Chondrocyte (in vitro differentiated cells): ENCODE data around the gene NACC2. TPM values are rescaled to one million over a fixed set of nuclear protein-coding genes. Genes with fewer than 3 reads are reported as not detected.

Source experiments
- DNase-seq: peaks from one replicate; pipeline ENCODE4 v3.0.0; 2021; ENCODE audit warnings: mixed read lengths, low spot score
- H3K27ac Mint-ChIP-seq: one replicate; pipeline ENCODE4 v1.8.0; 2021; ENCODE audit warnings: mild to moderate bottlenecking, moderate library complexity, mixed read lengths; ENCODE audit not compliant: unreplicated experiment
- H3K27me3 Mint-ChIP-seq: 2 replicates; pipeline ENCODE4 v1.8.0; 2021; ENCODE audit warnings: low read depth, mixed read lengths
- H3K36me3 Mint-ChIP-seq: 2 replicates; pipeline ENCODE4 v1.8.0; 2021; ENCODE audit warnings: low read depth, mixed read lengths
- H3K4me1 Mint-ChIP-seq: 2 replicates; pipeline ENCODE4 v1.8.0; 2021; ENCODE audit warnings: low read depth, mild to moderate bottlenecking, mixed read lengths
- H3K4me3 Mint-ChIP-seq: one replicate; pipeline ENCODE4 v1.8.0; 2021; ENCODE audit warnings: mild to moderate bottlenecking, moderate library complexity, mixed read lengths; ENCODE audit not compliant: unreplicated experiment
- H3K9me3 Mint-ChIP-seq: 2 replicates; pipeline ENCODE4 v1.8.0; 2021; ENCODE audit warnings: low read depth, mixed read lengths
- total RNA-seq: library from RNA; stranded (reverse); gene quantifications from 3 replicates; pipeline ENCODE4 v1.2.1, GENCODE V29; 2021
- TF ChIP-seq, protein P1 (sequence below): fragments of 200-600 bp; sonication (generic); IDR thresholded peaks from 2 replicates; pipeline ENCODE4 v1.5.0; 2021; ENCODE audit warnings: antibody characterized with exemption, mild to moderate bottlenecking, moderate library complexity

Gene NACC2
- total RNA-seq, 1 donor from 2014 or later = 51.0 TPM

DNA sequence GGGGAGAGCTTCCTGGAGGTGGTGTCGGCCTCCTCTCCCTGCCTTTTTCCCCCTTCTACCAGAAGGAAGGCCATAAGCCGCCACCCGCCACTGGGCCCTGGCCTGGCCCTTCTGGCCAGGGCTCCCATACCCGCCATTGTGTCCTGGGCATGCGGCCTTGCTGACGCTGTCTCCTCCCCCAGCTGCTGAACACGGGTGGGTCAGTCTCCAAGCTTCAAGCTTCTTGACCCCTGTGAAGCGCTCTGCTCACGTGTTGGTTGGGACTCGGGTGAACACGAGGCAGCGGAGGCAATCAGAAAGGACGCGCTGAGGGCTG, 109.7 kb downstream of the NACC2 start:
- Mint-ChIP-seq H3K27me3 (no peaks in the 10 kb centered on the region), H3K4me3 (no peak overlapping the region), H3K27ac (no peak overlapping the region), H3K4me1 (peaks cover 3% of the 10 kb centered on the region), H3K9me3 (no peaks in the 10 kb centered on the region), H3K36me3 (no peaks in the 10 kb centered on the region)
- no peak for DNase-seq
- TF ChIP-seq, protein P1, sequence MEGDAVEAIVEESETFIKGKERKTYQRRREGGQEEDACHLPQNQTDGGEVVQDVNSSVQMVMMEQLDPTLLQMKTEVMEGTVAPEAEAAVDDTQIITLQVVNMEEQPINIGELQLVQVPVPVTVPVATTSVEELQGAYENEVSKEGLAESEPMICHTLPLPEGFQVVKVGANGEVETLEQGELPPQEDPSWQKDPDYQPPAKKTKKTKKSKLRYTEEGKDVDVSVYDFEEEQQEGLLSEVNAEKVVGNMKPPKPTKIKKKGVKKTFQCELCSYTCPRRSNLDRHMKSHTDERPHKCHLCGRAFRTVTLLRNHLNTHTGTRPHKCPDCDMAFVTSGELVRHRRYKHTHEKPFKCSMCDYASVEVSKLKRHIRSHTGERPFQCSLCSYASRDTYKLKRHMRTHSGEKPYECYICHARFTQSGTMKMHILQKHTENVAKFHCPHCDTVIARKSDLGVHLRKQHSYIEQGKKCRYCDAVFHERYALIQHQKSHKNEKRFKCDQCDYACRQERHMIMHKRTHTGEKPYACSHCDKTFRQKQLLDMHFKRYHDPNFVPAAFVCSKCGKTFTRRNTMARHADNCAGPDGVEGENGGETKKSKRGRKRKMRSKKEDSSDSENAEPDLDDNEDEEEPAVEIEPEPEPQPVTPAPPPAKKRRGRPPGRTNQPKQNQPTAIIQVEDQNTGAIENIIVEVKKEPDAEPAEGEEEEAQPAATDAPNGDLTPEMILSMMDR = no peak

DNA sequence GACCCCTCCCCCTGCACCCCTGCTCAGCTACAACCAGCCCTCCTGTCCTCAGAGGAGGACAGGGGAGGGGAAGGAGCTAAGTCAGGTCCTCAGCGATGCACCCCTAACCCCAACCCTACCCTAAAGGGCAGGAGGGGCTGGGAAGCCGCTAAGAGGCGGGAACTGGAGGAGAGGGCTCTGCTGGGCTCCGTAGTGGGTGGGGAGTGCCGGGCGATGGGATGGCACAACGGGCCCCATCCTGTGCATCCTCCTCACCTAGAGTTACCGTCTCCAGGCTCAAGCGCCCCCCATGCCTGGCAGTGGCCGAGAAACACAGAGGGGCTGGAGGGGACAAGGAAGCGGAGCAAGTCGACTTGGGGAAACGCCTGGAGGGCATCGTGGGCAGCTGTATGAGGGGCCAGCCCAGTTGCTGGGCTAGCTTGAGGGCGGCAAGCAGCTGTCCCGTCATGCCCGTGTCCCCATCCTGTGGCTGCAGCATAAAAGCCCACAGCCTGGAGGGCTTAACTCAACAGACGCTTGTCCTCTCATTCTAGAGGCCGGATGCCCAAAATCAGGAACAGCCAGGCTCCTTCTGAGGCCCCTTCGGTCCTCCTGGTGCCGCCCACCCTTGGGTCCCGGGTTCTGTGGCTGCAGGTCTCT, 110.9 kb downstream of the NACC2 start:
- Mint-ChIP-seq H3K36me3 (no peaks in the 10 kb centered on the region), H3K4me3 (no peak overlapping the region), H3K4me1 (peaks cover 3% of the 10 kb centered on the region), H3K9me3 (no peaks in the 10 kb centered on the region), H3K27me3 (no peaks in the 10 kb centered on the region), H3K27ac (no peak overlapping the region)
- TF ChIP-seq, protein P1 = no peak
- DNase-seq = no peak

DNA sequence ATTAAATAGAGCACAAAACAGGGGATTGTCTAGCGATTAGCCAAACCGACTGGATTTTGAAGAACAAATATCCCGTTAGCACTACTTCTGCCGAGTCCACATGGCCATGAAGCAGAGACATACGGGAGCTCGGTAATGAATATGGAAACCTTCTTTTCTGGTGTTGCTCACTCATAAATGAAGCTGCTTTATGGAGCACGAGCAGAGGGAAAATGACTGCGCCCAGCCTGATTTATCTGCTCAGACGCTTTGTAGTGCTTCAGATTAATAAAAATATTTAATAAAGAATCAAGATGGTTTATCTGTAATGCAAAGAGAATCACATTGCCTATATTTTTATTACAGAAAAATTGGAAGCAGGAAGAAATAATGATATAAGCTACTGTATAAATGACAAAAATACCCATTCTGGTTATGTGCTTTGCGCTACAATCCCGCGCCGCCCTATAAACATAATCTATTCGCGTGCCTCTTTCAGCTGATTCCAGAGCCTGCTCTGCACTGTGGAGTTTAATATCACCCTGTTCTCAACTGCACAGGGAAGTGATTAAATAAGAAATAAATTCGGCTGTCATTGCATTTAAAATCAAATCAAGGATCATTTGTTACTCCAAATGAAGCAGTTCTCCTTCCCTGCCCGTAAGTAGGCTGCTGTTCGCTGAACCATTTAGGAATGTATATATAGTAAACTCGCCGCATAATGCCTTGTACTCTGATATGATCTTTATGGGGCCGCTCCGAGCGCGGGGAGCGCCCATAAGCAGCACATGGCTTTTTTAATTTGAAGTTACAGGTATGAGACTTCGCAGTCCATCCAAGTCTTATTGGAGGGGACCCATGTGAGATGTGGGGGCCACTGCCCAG, 111.6 kb downstream of the NACC2 start:
- no peak overlapping the region for H3K27ac Mint-ChIP-seq
- no peaks in the 10 kb centered on the region for H3K9me3 Mint-ChIP-seq
- DNase-seq = no peak
- no peaks in the 10 kb centered on the region for H3K27me3 Mint-ChIP-seq
- peaks cover 7% of the 10 kb centered on the region for H3K4me1 Mint-ChIP-seq
- no peak overlapping the region for H3K4me3 Mint-ChIP-seq
- H3K36me3 Mint-ChIP-seq = no peaks in the 10 kb centered on the region
- TF ChIP-seq, protein P1 = no peak

DNA sequence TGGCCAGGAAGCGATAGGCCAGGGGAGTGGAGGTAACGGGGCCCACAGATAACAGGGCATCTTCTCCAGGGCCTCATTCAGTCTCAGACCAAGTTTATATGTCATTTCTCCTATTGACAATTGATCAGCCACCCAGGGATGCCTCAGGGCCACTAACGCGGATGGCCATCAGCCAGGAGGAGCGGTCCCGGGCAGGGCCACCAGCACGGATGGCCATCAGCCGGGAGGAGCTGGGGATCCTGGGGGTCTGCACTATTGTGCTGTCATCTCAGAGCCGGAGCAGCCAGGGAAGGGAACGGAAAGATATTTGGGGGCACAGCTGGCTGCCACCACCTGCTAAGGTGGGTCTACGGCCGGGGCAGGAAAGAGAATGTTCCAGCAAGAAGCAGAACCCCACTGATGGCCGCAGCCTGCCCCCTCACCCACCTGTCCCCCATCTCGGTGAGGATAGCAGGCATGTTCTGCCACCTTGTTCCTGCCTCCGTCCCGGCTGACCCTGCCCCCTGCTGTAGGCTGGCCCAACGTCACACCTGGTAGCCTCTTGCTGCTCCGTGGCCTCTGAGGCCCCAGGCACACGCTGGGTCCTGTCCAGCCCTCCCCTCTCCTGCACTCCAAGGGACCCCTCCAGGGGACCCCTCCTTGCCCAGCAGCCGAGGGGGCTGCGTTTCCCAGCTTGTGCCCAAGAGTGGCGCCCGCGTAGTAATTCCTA, 112.4 kb downstream of the NACC2 start:
- H3K4me1 Mint-ChIP-seq = peaks cover 7% of the 10 kb centered on the region
- TF ChIP-seq, protein P1 = no peak

DNA sequence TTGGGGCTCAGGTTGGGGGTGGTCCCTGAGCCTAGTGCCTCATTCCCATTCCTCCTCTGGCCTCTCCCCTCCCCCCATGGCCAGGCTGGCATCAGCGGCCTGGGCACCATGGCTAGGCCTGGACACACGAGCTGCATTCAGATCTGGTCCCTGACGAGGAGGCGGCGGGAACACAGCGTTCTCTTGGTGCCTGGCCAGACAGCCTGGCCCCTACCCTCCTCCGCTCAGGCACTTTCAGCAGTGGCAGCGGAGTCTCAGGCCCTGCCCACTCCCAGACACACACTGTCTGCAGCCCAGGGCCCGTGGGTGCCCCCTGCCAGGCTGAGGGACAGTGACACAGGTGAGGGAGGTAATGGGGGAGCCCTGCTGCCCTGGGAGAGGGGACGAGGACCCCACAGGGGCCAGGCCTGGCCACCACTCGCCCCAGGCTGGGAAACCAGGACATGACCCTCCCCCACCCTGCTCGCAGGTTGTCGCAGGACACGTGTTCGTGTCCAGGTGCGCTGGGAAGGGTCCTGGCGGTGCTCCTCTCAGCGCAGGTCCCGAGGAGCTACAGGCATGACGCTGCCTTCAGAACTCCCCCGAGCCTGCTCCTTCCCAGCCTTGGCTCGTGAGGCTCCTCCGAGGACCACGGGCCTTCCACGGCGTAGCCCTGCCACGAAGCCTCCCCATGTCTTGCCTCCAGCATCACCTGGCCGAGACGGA, 114.0 kb downstream of the NACC2 start:
- Mint-ChIP-seq H3K27me3 (no peaks in the 10 kb centered on the region), H3K4me1 (peaks cover 7% of the 10 kb centered on the region), H3K36me3 (no peaks in the 10 kb centered on the region), H3K27ac (no peak overlapping the region), H3K4me3 (no peak overlapping the region), H3K9me3 (no peaks in the 10 kb centered on the region)
- TF ChIP-seq, protein P1 = no peak
- DNase-seq = no peak

More for the DNA sequence above, 112.4 kb downstream of the NACC2 start:
- no peak for DNase-seq
- Mint-ChIP-seq H3K36me3 (no peaks in the 10 kb centered on the region), H3K27ac (no peak overlapping the region), H3K4me3 (no peak overlapping the region), H3K9me3 (no peaks in the 10 kb centered on the region), H3K27me3 (no peaks in the 10 kb centered on the region)
